COLO668 (cell line): Measurements from ENCODE around the gene UBE2F.
A peak's percentile ranks its signal among the peaks of the same experiment; 100 is the strongest.
"Not testable (repeated sequence)": the region's sequence is repeated elsewhere in the genome, so short reads cannot be mapped to it uniquely, and the experiment has no call there.

Experiments
- DNase-seq: peaks from one replicate; lab custom pipeline; 2025; ENCODE audit not compliant: unreplicated experiment; lab: John Stamatoyannopoulos, UW

Gene UBE2F

GRCh38 chr2:238042090-238042489 lies 75.3 kb downstream of the UBE2F start:
- no peak for DNase-seq

GRCh38 chr2:238042849-238043584 lies 76.2 kb downstream of the UBE2F start:
- DNase-seq: no peak

- no peak for DNase-seq
Observed at GRCh38 chr2:238043851-238044250, 77.0 kb downstream of the UBE2F start.

GRCh38 chr2:238045575-238045974 lies 78.8 kb downstream of the UBE2F start:
- DNase-seq: no peak

GRCh38 chr2:238046725-238047270 lies 80.0 kb downstream of the UBE2F start:
- no peak for DNase-seq

GRCh38 chr2:238053191-238053776 lies 86.5 kb downstream of the UBE2F start:
- no peak for DNase-seq

- no peak for DNase-seq
Observed at GRCh38 chr2:238055841-238056240, 89.0 kb downstream of the UBE2F start.

GRCh38 chr2:238057696-238058575 lies 91.1 kb downstream of the UBE2F start:
- DNase-seq: not testable (repeated sequence)

- DNase-seq: no peak
Observed at GRCh38 chr2:238059505-238059904, 92.7 kb downstream of the UBE2F start.

GRCh38 chr2:238060096-238060541 lies 93.3 kb downstream of the UBE2F start:
- DNase-seq: no peak

GRCh38 chr2:238060542-238061314 lies 93.9 kb downstream of the UBE2F start, which contains the start of gene SCLY:
SCLY (plus strand) TSS chr2:238061001; CDS start chr2:238061055, 54 bp downstream.
- peak; percentile 99 for DNase-seq

GRCh38 chr2:238061315-238062202 lies 94.7 kb downstream of the UBE2F start:
- DNase-seq: peak; percentile 65

- no peak for DNase-seq
Observed at GRCh38 chr2:238063414-238064189, 96.8 kb downstream of the UBE2F start.

- peak; percentile 6 for DNase-seq
Observed at GRCh38 chr2:238064376-238064775, 97.6 kb downstream of the UBE2F start.

- no peak for DNase-seq
Observed at GRCh38 chr2:238065071-238065846, 98.4 kb downstream of the UBE2F start.

GRCh38 chr2:238066218-238066617 lies 99.4 kb downstream of the UBE2F start:
- no peak for DNase-seq

GRCh38 chr2:238066718-238067117 lies 99.9 kb downstream of the UBE2F start:
- not testable (repeated sequence) for DNase-seq

GRCh38 chr2:238067939-238068338 lies 101.1 kb downstream of the UBE2F start:
- no peak for DNase-seq
